GM06990 (cell line): ENCODE measurements around the gene PRKN.

Source experiments
- DNase-seq: peaks from one replicate; pipeline ENCODE4 v3.0.0-alpha.2; 2011; ENCODE audit not compliant: insufficient read length; ENCODE audit errors: extremely low read depth
- H3K27me3 ChIP-seq: replicated peaks from 2 replicates; pipeline ENCODE4 v1.6.0; 2011; ENCODE audit warnings: low read length; ENCODE audit not compliant: control insufficient read depth, insufficient read depth
- H3K36me3 ChIP-seq: 2 replicates; pipeline ENCODE4 v1.5.1; 2011; ENCODE audit warnings: low read length; ENCODE audit not compliant: control insufficient read depth, insufficient read depth
- H3K4me3 ChIP-seq: replicated peaks from 2 replicates; pipeline ENCODE4 v1.5.1; 2011; ENCODE audit warnings: low read depth, mild to moderate bottlenecking, control low read depth, low read length
- CTCF ChIP-seq: IDR thresholded peaks from 2 replicates; pipeline ENCODE4 v1.5.1; 2011; ENCODE audit warnings: low read length, control low read depth, mild to moderate bottlenecking, inconsistent platforms; ENCODE audit not compliant: insufficient read depth, poor library complexity, severe bottlenecking

The PRKN gene

GRCh38 chr6:161658211-161658610 is 1069.4 kb downstream of the PRKN start:
- Histone ChIP-seq H3K27me3 (no peaks in the 10 kb centered on the region), H3K4me3 (no peak overlapping the region), H3K36me3 (no peaks in the 10 kb centered on the region)
- DNase-seq, result no peak
- TF ChIP-seq CTCF, result no peak

GRCh38 chr6:161654209-161654608 is 1073.4 kb downstream of the PRKN start:
- no peak for TF ChIP-seq CTCF
- H3K4me3 ChIP-seq, result no peak overlapping the region

GRCh38 chr6:161651949-161652348 is 1075.6 kb downstream of the PRKN start:
- Histone ChIP-seq H3K27me3 (no peaks in the 10 kb centered on the region), H3K4me3 (no peak overlapping the region), H3K36me3 (no peaks in the 10 kb centered on the region)
- DNase-seq, result no peak
- no peak for TF ChIP-seq CTCF

More at GRCh38 chr6:161654209-161654608, 1073.4 kb downstream of the PRKN start:
- Histone ChIP-seq H3K36me3 (no peaks in the 10 kb centered on the region), H3K27me3 (no peaks in the 10 kb centered on the region)
- DNase-seq, result no peak

GRCh38 chr6:161649841-161650240 is 1077.7 kb downstream of the PRKN start:
- H3K27me3 ChIP-seq, result no peaks in the 10 kb centered on the region
- H3K36me3 ChIP-seq, result no peaks in the 10 kb centered on the region
- TF ChIP-seq CTCF, result no peak
- no peak for DNase-seq
- no peak overlapping the region for H3K4me3 ChIP-seq

- TF ChIP-seq CTCF, result no peak
- DNase-seq, result no peak
Measured at GRCh38 chr6:161649068-161649467, 1078.5 kb downstream of the PRKN start.

GRCh38 chr6:161647234-161647633 is 1080.3 kb downstream of the PRKN start:
- no peak overlapping the region for H3K4me3 ChIP-seq
- no peaks in the 10 kb centered on the region for H3K36me3 ChIP-seq
- DNase-seq, result no peak
- no peak for TF ChIP-seq CTCF
- H3K27me3 ChIP-seq, result no peaks in the 10 kb centered on the region

More at GRCh38 chr6:161649068-161649467, 1078.5 kb downstream of the PRKN start:
- Histone ChIP-seq H3K27me3 (no peaks in the 10 kb centered on the region), H3K36me3 (no peaks in the 10 kb centered on the region), H3K4me3 (no peak overlapping the region)
